Activated B cell treated with CpG ODN at 0.5 μM for 24 hours (primary cell): ENCODE measurements around the gene FIGNL1. TPM values are rescaled to one million over a fixed set of nuclear protein-coding genes. Genes with fewer than 3 reads are reported as not detected.

Experiments
- ATAC-seq: fragments of 200-7000 bp; cut with Tn5 transposase; one replicate; pipeline ENCODE4 v1.10.0; 2021; ENCODE audit warnings: low read depth, mild to moderate bottlenecking, moderate library complexity
- CTCF ChIA-PET: fragments of 350-600 bp; sonication (Branson Sonifier 250); formaldehyde crosslinking; loops from one replicate; lab custom pipeline; 2021; ENCODE audit warnings: antibody characterized with exemption; lab: Charles Lee
- POLR2A ChIA-PET: fragments of 350-600 bp; sonication (Branson Sonifier 250); formaldehyde crosslinking; loops from one replicate; lab custom pipeline; 2021; ENCODE audit warnings: antibody characterized with exemption; lab: Charles Lee
- DNase-seq: peaks from one replicate; pipeline ENCODE4 v3.0.0; 2022
- H3K27ac Mint-ChIP-seq: one replicate; pipeline ENCODE4 v1.8.0; 2020; ENCODE audit warnings: mixed read lengths
- H3K27me3 Mint-ChIP-seq: one replicate; pipeline ENCODE4 v1.8.0; 2021; ENCODE audit warnings: mixed read lengths
- H3K36me3 Mint-ChIP-seq: one replicate; pipeline ENCODE4 v1.8.0; 2021; ENCODE audit warnings: low read depth, mixed read lengths
- H3K4me1 Mint-ChIP-seq: one replicate; pipeline ENCODE4 v1.8.0; 2021; ENCODE audit warnings: mixed read lengths
- H3K4me3 Mint-ChIP-seq: one replicate; pipeline ENCODE4 v1.8.0; 2020; ENCODE audit warnings: mild to moderate bottlenecking, mixed read lengths
- H3K9me3 Mint-ChIP-seq: one replicate; pipeline ENCODE4 v1.8.0; 2020; ENCODE audit warnings: mixed read lengths
- CTCF ChIP-seq: fragments of 200-600 bp; IDR thresholded peaks from one replicate; pipeline ENCODE4 v1.8.0; 2022; ENCODE audit warnings: antibody characterized with exemption, mild to moderate bottlenecking
- intact Hi-C: fragments of 100-400 bp; cut with micrococcal nuclease; formaldehyde crosslinking; loops from one replicate; pipeline ENCODE4 v1.15.1; 2024
- total RNA-seq: library from RNA; stranded (reverse); gene quantifications from 2 replicates; pipeline ENCODE4 v1.2.3, GENCODE V29; 2022

The FIGNL1 gene
- total RNA-seq, 1 donor from 2014 or later = 15.4 TPM

GRCh38 chr7:50471970-50472369 is 21.8 kb upstream of the FIGNL1 start:
- Mint-ChIP-seq H3K27ac (no peak overlapping the region), H3K9me3 (no peaks in the 10 kb centered on the region), H3K4me1 (peaks cover 8% of the 10 kb centered on the region), H3K4me3 (no peak overlapping the region), H3K36me3 (no peaks in the 10 kb centered on the region), H3K27me3 (peaks cover 3% of the 10 kb centered on the region)
- intact Hi-C loops = no loop called here
- DNase-seq = no peak
- no peak for TF ChIP-seq CTCF
- ChIA-PET CTCF (no interaction called here), POLR2A (interaction anchor here (0.5 kb wide), 1 partner anchor 266 kb away, joined by 3 read pairs; no protein-coding TSS in a partner anchor)
- no peak for ATAC-seq

- no peak for ATAC-seq
- H3K36me3 Mint-ChIP-seq = no peaks in the 10 kb centered on the region
- intact Hi-C loops = no loop called here
- CTCF ChIA-PET = no interaction called here
- H3K27me3 Mint-ChIP-seq = no peaks in the 10 kb centered on the region
- POLR2A ChIA-PET = no interaction called here
- no peak for TF ChIP-seq CTCF
- DNase-seq = no peak
- no peak overlapping the region for H3K4me3 Mint-ChIP-seq
- no peaks in the 10 kb centered on the region for H3K9me3 Mint-ChIP-seq
- no peak overlapping the region for H3K27ac Mint-ChIP-seq
- peaks cover 8% of the 10 kb centered on the region for H3K4me1 Mint-ChIP-seq
Measured at GRCh38 chr7:50470250-50471163, 20.4 kb upstream of the FIGNL1 start.

- TF ChIP-seq CTCF = no peak
- POLR2A ChIA-PET = no interaction called here
- H3K27ac Mint-ChIP-seq = no peak overlapping the region
- peaks cover 8% of the 10 kb centered on the region for H3K4me1 Mint-ChIP-seq
- DNase-seq (no peak), ATAC-seq (no peak)
- H3K4me3 Mint-ChIP-seq = no peak overlapping the region
- H3K36me3 Mint-ChIP-seq = no peaks in the 10 kb centered on the region
- CTCF ChIA-PET = interaction anchor here (0.6 to 2.7 kb wide), 4 partner anchors 264 to 898 kb away, joined by 3 to 17 read pairs (median 10); no protein-coding TSS in a partner anchor
- no peaks in the 10 kb centered on the region for H3K27me3 Mint-ChIP-seq
- H3K9me3 Mint-ChIP-seq = no peaks in the 10 kb centered on the region
- intact Hi-C loops = loop anchor here (2.0 kb wide), 1 partner anchor 598 kb away; no protein-coding TSS in a partner anchor
Measured at GRCh38 chr7:50469181-50469580, 19.0 kb upstream of the FIGNL1 start.

- Mint-ChIP-seq H3K27ac (no peak overlapping the region), H3K4me3 (peak overlapping the region; percentile 45), H3K36me3 (no peaks in the 10 kb centered on the region), H3K27me3 (no peaks in the 10 kb centered on the region), H3K4me1 (peaks cover 8% of the 10 kb centered on the region), H3K9me3 (no peaks in the 10 kb centered on the region)
- ChIA-PET CTCF (interaction anchor here (0.7 to 2.7 kb wide), 15 partner anchors 10 to 899 kb away, joined by 3 to 18 read pairs (median 5); partner anchors contain the start of genes FIGNL1 and ZPBP), POLR2A (no interaction called here)
- TF ChIP-seq CTCF = peak; percentile 43
- DNase-seq (peak; percentile 61), ATAC-seq (peak; percentile 93)
- intact Hi-C loops = loop anchor here (1.0 to 2.0 kb wide), 6 partner anchors 165 to 694 kb away; no protein-coding TSS in a partner anchor
Measured at GRCh38 chr7:50467817-50468610, 17.9 kb upstream of the FIGNL1 start.
